ENCODE data around the gene EEA1. TPM values are rescaled to one million over a fixed set of nuclear protein-coding genes. Genes with fewer than 3 reads are reported as not detected.

The EEA1 gene
- total RNA-seq, 1 experiment from 2014 or later, result 35.7 TPM

GRCh38 chr12:92928421-92928961 is 604 bp downstream of the EEA1 start:
- BruUV-seq (replicated peaks), result no TSS peak
- ChIA-PET CTCF (interaction anchor here (1.1 kb wide), 1 partner anchor 491 kb away, joined by 3 read pairs; no protein-coding TSS in a partner anchor), POLR2A (ENCODE audit: low non-redundant PET) (no interaction called here)
- Histone ChIP-seq H3K9me3 (ENCODE audit: low read depth, low read length, poor library complexity, severe bottlenecking) (no peaks in the 10 kb centered on the region), H3K4me3 (ENCODE audit: low read depth, low read length, poor library complexity, severe bottlenecking) (peak overlapping the region; percentile 71), H3K27ac (ENCODE audit: low read depth, low read length, poor library complexity, severe bottlenecking) (peak overlapping the region; percentile 95), H3K27me3 (replicated peaks; ENCODE audit: insufficient read depth, low read depth, low read length, poor library complexity) (no peaks in the 10 kb centered on the region), H3K4me1 (ENCODE audit: insufficient read depth, low read length, poor library complexity, severe bottlenecking) (peaks cover 16% of the 10 kb centered on the region), H3K36me3 (ENCODE audit: insufficient read depth, low read length, poor library complexity, severe bottlenecking) (no peaks in the 10 kb centered on the region)
- intact Hi-C loops (cut with micrococcal nuclease; ENCODE audit: unreplicated experiment), result loop anchor here (5.0 kb wide), 2 partner anchors 141 to 206 kb away; no protein-coding TSS in a partner anchor
- DNase-seq (ENCODE audit: low spot score), result no peak
- TF ChIP-seq CTCF (conservative IDR thresholded peaks at IDR 0.05; ENCODE audit: low read depth, low read length) (no peak), EZH2 (IDR thresholded peaks at IDR 0.05; ENCODE audit: borderline replicate concordance, low read depth, low read length, poor library complexity, severe bottlenecking) (no peak)

- Histone ChIP-seq H3K27ac (ENCODE audit: low read depth, low read length, poor library complexity, severe bottlenecking) (peak overlapping the region; percentile 95), H3K36me3 (ENCODE audit: insufficient read depth, low read length, poor library complexity, severe bottlenecking) (no peaks in the 10 kb centered on the region), H3K4me1 (ENCODE audit: insufficient read depth, low read length, poor library complexity, severe bottlenecking) (peaks cover 16% of the 10 kb centered on the region), H3K4me3 (ENCODE audit: low read depth, low read length, poor library complexity, severe bottlenecking) (peak overlapping the region; percentile 71), H3K27me3 (replicated peaks; ENCODE audit: insufficient read depth, low read depth, low read length, poor library complexity) (no peaks in the 10 kb centered on the region), H3K9me3 (ENCODE audit: low read depth, low read length, poor library complexity, severe bottlenecking) (no peaks in the 10 kb centered on the region)
- CTCF ChIA-PET, result interaction anchor here (0.6 to 1.1 kb wide), 3 partner anchors 142 to 1137 kb away, joined by 3 to 7 read pairs (median 6); no protein-coding TSS in a partner anchor
- intact Hi-C loops (cut with micrococcal nuclease; ENCODE audit: unreplicated experiment), result loop anchor here (5.0 kb wide), 2 partner anchors 140 to 205 kb away; no protein-coding TSS in a partner anchor
- TSS peak; percentile 66 for BruUV-seq (replicated peaks)
- POLR2A ChIA-PET (ENCODE audit: low non-redundant PET), result no interaction called here
- DNase-seq (ENCODE audit: low spot score), result peak; percentile 56
- TF ChIP-seq CTCF (conservative IDR thresholded peaks at IDR 0.05; ENCODE audit: low read depth, low read length) (no peak), EZH2 (IDR thresholded peaks at IDR 0.05; ENCODE audit: borderline replicate concordance, low read depth, low read length, poor library complexity, severe bottlenecking) (no peak)
These were observed 1.4 kb downstream of the EEA1 start for GRCh38 chr12:92927436-92928281.

- Histone ChIP-seq H3K36me3 (ENCODE audit: insufficient read depth, low read length, poor library complexity, severe bottlenecking) (no peaks in the 10 kb centered on the region), H3K4me1 (ENCODE audit: insufficient read depth, low read length, poor library complexity, severe bottlenecking) (peaks cover 16% of the 10 kb centered on the region), H3K4me3 (ENCODE audit: low read depth, low read length, poor library complexity, severe bottlenecking) (peak overlapping the region; percentile 71), H3K27ac (ENCODE audit: low read depth, low read length, poor library complexity, severe bottlenecking) (peak overlapping the region; percentile 95), H3K27me3 (replicated peaks; ENCODE audit: insufficient read depth, low read depth, low read length, poor library complexity) (no peaks in the 10 kb centered on the region), H3K9me3 (ENCODE audit: low read depth, low read length, poor library complexity, severe bottlenecking) (no peaks in the 10 kb centered on the region)
- BruUV-seq (replicated peaks), result no TSS peak
- ChIA-PET POLR2A (ENCODE audit: low non-redundant PET) (no interaction called here), CTCF (interaction anchor here (0.6 to 1.1 kb wide), 3 partner anchors 141 to 492 kb away, joined by 3 to 6 read pairs (median 4); no protein-coding TSS in a partner anchor)
- TF ChIP-seq EZH2 (IDR thresholded peaks at IDR 0.05; ENCODE audit: borderline replicate concordance, low read depth, low read length, poor library complexity, severe bottlenecking) (no peak), CTCF (conservative IDR thresholded peaks at IDR 0.05; ENCODE audit: low read depth, low read length) (peak; percentile 55)
- peak; percentile 91 for DNase-seq (ENCODE audit: low spot score)
- intact Hi-C loops (cut with micrococcal nuclease; ENCODE audit: unreplicated experiment), result loop anchor here (5.0 kb wide), 2 partner anchors 140 to 205 kb away; no protein-coding TSS in a partner anchor
These were observed 2.0 kb downstream of the EEA1 start for GRCh38 chr12:92927055-92927435.

Data from A673 (cell line).